ENCODE results near the gene C21orf58.
"Not testable (repeated sequence)": the region's sequence is repeated elsewhere in the genome, so short reads cannot be mapped to it uniquely, and the experiment has no call there.

C21orf58 gene

GRCh38 chr21:46323710-46324389 is at the start of gene C21orf58, which contains the start of gene PCNT:
C21orf58 (minus strand) TSS chr21:46323870; CDS start chr21:46322738, 1,132 bp downstream.
PCNT (plus strand) TSS chr21:46324156; CDS start chr21:46324229, 73 bp downstream.
- DNase-seq: peak; percentile 97

- DNase-seq: not testable (repeated sequence)
These were observed 49.3 kb upstream of the C21orf58 start for GRCh38 chr21:46372947-46373346.

- DNase-seq: no peak
These were observed 48.4 kb upstream of the C21orf58 start for GRCh38 chr21:46372014-46372485.

- DNase-seq: no peak
These were observed 47.7 kb upstream of the C21orf58 start for GRCh38 chr21:46371204-46372013.

- DNase-seq: no peak
These were observed 46.0 kb upstream of the C21orf58 start for GRCh38 chr21:46369520-46370235.

- DNase-seq: no peak
These were observed 45.0 kb upstream of the C21orf58 start for GRCh38 chr21:46368533-46369285.

GRCh38 chr21:46366966-46367365 is 43.3 kb upstream of the C21orf58 start:
- no peak for DNase-seq

GRCh38 chr21:46366561-46366960 is 42.9 kb upstream of the C21orf58 start:
- DNase-seq: no peak

GRCh38 chr21:46366091-46366490 is 42.4 kb upstream of the C21orf58 start:
- DNase-seq: no peak

GRCh38 chr21:46363698-46364097 is 40.0 kb upstream of the C21orf58 start:
- no peak for DNase-seq

GRCh38 chr21:46362946-46363345 is 39.3 kb upstream of the C21orf58 start:
- DNase-seq: no peak

GRCh38 chr21:46361935-46362334 is 38.3 kb upstream of the C21orf58 start:
- no peak for DNase-seq

- DNase-seq: no peak
These were observed 37.5 kb upstream of the C21orf58 start for GRCh38 chr21:46361176-46361575.

GRCh38 chr21:46357684-46358425 is 34.2 kb upstream of the C21orf58 start:
- no peak for DNase-seq

- DNase-seq: no peak
These were observed 33.6 kb upstream of the C21orf58 start for GRCh38 chr21:46357335-46357604.

- DNase-seq: no peak
These were observed 33.0 kb upstream of the C21orf58 start for GRCh38 chr21:46356494-46357334.

- no peak for DNase-seq
These were observed 32.3 kb upstream of the C21orf58 start for GRCh38 chr21:46356005-46356338.

- DNase-seq: no peak
These were observed 31.7 kb upstream of the C21orf58 start for GRCh38 chr21:46355161-46356004.

- DNase-seq: no peak
These were observed 30.8 kb upstream of the C21orf58 start for GRCh38 chr21:46354518-46354917.

- DNase-seq: no peak
These were observed 30.4 kb upstream of the C21orf58 start for GRCh38 chr21:46354046-46354445.

Measured in stimulated activated CD4-positive, alpha-beta T cell treated with anti-CD3 and anti-CD28 coated beads, Interleukin-12 subunit alpha, Interleukin-12 subunit beta, amount 100 ng/mL, for 4 hours (primary cell).